CD1c-positive myeloid dendritic cell (primary cell): ENCODE data around the gene APOB.

Experiments used
- DNase-seq: peaks from one replicate; pipeline ENCODE4 v3.0.0-alpha.2; 2016; ENCODE audit errors: extremely low spot score

The APOB gene

DNA sequence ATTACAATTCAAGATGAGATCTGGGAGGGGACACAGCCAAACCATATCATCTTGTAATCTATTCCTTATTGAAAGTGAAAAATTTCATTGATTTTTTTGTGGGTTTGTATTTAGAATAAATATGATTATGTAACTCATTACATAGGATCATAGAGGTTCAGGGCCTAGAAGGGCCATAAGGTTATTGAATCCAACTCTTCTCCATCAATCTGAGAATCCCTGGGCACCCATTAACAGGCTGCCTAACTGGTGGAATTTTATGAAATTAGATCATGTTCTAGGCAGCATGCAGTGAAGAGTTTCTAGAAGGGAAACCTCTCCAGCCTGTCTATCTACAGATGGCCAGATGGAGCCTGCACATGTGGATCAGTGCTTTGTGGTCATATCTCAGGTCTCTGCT, 6.3 kb upstream of the APOB start:
- DNase-seq: no peak

DNA sequence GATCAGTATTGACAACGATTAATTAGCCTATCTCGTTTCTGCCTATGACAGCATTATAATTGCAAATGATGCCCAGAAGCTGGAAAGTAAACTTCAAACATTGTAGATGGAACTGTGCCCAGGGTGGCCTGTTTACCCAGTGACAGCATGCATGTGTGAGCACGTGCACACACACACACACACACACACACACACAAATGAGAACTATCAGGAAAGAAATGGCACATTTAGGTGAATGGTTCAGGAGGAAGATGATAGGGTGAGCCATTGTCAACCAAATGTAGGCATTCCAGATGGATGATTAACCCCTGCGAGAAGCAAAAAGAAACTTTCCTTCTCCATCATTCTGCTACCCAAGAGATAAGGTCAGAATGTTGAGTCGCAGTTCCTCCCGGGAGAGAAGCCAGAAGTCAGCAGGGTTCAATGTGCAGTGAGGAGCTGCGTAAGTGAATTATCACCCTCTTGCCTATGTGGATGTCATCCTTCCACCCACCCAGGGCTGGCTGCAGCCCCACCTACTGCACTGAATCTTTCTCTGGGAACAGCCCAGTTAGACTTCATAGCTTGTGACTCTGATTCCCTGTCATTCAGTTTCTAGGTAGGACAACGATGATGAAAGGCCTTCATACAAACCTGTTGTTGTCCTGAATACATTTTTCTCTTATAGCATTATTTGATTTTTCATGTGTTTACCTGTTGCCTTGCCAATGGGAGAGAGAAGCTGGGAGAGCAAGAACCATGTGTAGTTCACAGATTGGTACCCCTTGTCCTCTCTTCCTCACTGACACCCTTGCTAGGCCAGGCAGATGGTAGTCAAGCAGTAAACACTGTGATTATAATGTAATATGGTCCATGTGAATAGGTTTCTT, 3.5 kb upstream of the APOB start:
- DNase-seq: no peak

DNA sequence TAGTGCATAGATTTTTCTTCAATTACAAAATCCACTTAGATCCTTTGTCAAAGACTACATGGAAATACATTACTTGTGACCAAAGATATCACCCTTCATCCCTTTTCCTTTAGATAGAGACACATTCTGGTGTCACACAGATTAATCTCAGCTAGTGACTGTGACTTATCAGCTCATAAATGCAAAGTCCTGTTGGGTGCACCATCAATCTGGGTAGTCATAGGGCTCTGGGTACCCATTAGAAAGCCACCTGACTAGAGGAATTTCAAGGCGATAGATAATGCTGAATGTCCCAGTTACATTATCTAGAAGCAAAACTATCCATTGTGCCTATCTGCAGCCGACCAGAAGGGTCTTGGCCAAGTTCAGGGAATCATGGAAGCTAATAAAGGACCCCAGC, 2.6 kb upstream of the APOB start:
- no peak for DNase-seq

DNA sequence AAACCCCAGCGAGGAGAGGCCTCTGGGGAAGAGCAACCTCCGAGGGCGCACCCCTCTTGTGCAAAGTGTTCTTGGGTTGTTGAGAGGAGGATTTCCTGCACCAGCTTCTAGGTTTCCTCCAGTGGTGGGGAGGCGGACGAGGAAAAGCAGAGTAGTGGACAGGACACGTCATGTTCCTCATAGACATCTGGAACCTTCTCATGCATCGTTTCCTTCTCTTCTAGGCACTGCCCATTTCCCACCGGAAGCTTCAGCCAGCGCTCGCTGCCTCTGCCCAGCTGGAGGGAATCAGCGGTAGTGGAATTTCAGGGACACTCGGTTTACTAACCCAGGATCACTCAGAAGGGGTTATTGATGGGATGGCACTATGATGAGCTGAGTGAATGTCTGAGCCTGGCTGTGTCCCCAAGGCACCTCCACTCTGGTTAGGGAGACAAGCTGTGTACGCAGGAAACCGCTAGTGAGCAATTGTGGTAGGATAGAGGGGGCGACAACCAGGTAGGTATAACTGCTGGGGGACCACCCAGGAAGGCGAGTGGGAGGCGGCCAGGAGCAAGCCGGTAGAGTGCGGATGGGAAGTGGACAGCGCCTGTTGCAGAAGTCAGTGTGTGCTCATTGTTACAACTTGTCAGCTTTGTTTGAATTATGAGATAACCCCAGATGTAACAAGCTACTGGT, 960 bp upstream of the APOB start:
- no peak for DNase-seq

DNA sequence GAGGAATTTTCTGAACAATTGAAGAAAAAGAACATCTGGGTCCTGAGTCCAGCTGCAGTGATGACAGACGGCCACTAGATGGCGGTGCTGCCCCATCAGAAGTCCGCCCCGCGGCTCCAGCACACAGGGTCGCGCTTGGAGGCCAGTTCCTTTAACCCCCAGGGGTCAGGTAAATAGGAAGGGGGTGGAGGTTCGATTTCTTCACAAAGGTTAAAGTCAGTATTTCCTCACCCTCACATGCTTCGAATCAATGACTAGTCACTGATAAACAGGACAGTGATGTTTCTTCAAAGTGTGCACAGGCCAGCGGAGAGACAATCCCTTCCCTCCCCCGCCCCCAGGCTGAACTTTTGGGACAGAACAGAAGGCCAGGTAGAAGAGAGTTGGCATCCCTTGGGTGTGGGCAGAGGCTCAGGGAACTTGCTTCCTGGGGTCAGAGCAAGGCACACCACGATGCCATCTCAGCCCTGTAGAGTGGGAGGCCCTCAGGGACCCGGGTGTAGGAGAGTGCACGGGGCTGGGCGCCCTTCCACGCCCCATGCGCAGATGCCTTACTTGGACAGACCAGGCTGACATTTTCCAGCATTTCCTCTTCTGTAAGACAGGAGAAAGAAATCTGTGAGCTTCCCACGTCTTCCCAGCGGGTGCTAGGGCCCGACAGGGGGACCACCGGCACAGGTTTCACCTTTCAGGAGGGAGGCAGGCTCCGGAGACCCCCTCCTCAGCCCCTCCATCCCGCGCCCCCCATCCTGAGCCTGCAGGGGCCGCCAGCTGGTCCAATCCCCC, 722 bp downstream of the APOB start:
- peak; percentile 51 for DNase-seq

DNA sequence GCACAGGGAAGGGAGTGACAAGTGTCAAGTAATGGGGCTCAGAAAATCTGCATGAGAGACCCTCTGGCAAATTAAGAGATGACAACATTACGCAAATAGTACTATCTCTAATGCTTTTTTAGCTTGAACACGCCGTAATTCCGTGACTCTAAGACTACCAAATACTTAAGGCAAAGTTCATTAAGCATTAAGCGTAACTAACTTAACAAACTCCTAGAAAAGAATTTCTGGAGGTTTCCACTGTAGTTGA, 1.2 kb downstream of the APOB start:
- no peak for DNase-seq

DNA sequence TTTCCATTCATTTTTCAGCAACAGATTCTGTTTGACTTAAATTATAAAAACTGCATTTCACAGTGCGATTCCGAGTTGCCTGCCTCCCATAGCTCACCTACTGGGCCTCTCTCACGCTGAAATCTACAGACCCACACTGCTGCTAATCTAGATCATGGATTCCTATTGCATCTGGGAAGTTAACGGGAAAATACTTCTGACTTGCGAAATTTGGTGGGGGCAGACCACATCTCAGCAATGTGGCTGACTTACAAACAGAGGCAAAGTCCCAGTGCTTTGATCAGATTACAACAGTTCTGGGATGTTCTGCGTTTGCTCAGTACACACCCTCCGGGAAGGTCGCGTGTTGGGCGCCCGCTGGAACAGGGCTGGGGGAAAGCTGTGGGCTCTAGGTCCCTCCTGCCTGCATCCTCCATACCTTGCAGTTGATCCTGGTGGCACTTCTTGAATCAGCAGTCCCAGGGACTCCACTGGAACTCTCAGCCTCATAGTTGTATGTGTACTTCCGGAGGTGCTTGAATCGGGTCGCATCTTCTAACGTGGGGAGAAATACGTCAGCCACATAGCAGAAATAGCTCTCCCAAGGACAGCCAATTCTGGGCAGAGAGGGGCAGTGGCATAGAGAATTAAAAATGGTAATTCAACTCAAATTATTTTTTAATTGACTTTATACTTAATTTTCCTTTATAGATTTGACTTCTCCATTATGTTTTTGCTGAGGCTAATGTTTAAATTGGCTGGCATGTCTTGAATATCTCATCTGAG, 1.7 kb downstream of the APOB start:
- DNase-seq: no peak

DNA sequence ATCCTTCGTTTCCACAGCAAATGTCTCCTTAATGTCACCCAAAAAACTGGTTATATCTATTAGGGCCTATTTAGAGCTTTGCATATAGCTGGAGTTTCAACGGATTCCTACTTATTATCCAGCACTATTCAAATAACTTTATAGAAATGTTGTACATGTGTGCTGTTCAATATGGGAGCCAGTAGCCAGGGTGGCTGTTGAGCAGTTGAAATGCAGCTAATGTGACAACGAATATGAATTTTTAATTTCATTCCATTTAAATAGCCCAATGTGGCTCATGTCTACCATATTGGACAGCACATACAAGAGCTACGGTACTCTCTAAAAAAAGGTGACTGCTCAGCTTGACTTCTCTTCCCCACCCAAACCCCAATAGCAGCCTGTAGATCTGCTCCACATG, 2.4 kb downstream of the APOB start:
- DNase-seq: no peak

DNA sequence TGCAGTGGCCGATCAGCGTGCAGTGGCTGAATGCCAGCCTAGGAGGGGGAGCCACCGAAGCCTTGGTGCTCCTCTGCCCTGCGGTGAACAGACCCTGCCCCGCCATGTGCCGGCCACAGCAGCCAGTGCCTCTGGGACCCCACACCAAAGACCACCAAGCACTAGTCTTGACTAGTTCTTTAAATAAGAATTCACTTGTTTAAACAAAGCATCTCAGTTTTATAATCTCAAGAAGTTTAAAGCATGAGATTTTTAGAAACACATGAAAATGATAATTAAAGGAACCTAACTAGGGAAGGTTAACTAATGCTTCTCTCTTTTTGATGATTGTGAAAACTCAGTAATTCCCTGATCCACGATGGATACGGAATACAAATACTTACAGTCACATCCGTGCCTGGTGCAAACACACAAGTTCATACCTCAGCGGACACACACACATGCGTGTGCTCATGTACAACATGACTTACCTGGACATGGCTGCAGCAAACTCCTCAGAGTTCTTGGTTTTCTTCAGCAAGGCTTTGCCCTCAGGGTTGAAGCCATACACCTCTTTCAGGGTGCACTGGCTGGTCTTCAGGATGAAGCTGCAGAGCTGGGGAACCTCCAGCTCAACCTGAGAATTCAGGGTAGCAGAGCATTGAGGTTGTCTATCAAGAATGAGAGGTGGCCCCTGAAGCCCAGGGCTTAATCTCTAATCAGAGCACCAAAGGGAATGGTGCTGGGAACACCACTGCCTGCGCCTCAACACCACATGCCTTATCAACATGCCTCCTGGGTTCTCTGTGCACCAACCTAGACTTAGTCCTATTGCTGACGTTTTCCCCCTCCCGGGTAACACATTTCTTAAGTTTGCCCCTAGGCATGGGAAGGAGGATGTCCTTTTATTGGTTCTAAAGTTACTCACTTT, 3.1 kb downstream of the APOB start:
- DNase-seq: no peak

DNA sequence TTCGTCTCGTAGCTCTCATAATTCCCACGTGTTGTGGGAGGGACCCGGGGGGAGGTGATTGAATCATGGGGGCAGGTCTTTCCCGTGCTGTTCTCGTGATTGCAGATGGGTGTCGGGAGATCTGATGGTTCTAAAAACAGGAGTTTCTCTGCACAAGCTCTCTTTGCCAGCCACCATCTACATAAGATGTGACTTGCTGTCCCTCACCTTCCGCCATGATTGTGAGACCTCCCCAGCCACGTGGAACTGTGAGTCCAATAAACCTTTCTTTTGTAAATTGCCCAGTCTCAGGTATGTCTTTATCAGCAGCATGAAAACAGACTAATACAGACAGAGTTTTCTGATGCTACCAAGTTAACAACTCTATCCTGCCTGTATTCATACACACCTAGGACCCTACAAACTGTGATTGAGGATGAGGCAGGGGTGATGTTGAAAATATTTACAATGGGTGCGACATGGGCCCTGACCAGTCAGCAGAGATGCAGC, 3.9 kb downstream of the APOB start:
- no peak for DNase-seq

DNA sequence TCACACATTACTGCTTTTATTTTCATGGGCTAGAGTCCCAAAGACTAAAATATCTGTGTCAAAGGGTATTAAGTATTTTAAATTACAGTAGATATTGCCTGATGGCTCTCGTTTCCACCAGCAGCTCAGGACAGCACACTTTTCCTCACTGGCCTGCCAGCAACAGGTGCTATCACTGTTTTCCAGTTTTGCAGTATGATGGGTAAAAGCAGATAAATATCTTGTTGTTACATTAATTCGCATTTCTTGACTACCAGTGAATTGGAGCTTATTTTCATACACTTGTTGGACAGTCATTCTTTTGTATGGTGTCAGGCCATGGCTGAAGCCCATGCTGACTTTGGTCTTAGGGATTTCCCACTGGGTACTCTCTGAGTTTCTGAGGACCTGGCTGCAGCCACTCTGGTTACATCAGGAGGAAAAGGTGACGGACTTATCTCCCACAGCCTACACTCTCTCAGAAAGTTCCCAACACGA, 4.8 kb downstream of the APOB start:
- no peak for DNase-seq

DNA sequence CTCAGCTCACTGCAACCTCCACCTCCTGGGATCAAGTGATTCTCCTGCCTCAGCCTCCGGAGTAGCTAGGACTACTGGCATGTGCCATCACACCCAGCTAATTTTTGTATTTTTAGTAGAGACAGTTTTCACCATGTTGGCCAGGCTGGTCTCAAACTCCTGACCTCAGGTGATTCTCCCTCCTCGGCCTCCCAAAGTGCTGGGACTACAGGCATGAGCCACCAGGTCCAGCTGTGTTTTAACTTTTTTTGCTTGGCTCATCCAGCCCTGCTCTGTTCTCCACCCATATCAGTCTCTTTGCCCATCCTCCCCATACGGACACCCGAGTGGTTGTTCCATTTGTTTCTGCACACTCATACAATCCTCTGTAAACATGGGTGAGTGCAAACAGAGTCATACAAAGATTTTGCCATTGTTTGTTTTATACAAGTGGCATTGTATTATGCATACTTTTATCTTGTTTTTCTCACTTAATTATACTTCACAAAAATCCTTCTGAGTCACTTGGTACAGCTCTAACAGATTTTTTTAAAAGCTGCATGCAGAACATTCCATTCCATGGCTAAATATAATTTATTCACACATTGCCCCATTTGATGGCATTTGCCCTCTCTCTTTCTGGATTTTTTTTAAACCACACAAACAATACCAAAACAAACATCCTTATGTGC, 5.3 kb downstream of the APOB start:
- DNase-seq: no peak

DNA sequence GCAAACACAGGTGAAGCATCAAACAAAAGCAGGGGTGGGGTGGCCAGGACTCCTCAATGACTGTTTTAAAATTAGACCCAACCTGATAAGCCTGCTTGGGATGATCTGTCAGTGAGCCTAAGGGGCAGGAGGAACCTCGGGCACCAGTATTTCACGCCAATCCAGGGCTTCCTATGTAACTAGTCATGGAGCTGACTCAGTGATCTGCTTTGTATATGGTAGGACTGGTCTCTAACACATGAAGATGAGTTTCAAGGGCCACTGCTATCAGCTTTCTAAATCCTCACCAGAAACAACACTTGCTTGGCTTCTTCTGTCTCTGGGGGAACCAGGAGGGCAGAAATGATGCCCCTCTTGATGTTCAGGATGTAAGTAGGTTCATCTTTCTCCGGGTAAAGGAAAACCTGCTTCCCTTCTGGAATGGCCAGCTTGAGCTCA, 6.2 kb downstream of the APOB start:
- DNase-seq: no peak

DNA sequence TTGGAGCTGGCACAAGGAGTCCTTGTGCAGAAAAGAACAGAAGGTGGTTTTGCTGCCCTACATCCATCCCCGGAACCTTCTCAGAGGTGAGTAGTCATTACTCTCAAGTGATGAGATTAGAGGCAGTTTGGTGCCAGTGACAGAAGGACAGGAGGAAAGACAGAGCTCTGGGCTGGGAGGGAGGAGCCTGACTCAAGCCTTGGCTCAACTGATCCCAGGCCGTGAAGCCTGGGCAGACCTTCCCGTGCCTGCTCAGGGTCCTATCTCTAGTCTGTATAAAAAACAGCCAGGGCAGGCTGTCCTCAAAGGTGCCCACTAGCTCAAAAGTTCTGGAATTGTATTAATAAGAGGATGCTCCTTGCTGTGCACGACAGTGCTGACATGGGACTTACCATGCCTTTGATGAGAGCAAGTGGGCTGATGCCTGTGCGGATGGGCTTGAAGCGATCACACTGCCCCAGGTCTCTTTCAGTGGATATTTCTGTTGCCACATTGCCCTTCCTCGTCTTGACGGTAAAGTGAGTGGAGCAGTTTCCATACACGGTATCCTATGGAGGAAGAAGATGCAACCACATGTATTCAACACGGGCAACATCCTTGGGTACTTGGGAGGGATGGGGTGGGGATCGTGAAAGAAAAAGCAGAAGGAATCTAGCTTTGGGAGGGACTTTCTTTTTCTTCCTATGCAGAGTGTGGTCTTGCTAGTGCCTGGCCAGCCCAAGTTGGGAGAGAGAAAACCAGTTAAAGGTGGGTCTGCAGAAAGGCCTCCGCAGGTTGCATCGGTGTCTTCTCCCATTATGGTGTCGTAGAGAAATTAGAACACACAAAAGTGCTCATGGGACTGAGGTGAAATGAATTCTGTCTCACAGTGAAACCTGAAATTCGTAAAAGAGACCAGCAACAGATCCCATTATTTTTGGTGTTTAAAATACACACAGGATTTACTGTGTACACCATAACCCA, 6.9 kb downstream of the APOB start:
- DNase-seq: no peak

DNA sequence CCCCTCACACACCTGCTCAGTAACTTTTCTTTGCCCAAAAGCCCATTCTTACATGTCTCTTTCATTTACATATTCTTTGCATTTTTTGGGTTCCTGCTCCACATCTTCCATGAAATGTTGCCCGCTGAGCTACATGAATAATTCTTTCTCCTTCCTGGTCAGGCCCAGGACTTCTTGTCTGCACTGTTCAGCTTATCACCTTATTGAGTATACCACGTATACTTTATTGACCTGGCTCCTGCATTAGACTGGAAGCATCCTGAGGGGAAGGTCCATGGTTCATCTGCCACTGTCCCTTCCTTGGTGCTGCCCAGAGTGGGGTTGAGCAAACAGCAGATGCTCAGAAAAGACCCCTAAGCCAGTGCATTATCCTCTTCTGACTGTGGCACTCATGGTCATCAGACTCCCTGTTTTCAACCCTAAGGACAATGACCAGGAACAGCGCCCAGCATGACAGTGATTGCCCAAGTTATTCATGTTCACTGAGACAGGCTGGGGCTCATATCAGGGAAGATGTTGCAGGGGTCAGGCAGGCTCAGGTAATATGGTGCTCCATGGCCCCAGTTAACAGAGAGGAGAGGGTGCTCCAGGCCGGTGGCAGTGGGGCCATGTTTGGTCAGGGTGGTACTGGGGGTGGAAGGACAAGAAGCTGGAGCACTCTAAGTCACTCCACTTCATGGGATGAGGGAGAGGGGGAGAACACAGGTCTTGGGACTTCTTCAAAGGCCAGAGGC, 7.7 kb downstream of the APOB start:
- DNase-seq: no peak

DNA sequence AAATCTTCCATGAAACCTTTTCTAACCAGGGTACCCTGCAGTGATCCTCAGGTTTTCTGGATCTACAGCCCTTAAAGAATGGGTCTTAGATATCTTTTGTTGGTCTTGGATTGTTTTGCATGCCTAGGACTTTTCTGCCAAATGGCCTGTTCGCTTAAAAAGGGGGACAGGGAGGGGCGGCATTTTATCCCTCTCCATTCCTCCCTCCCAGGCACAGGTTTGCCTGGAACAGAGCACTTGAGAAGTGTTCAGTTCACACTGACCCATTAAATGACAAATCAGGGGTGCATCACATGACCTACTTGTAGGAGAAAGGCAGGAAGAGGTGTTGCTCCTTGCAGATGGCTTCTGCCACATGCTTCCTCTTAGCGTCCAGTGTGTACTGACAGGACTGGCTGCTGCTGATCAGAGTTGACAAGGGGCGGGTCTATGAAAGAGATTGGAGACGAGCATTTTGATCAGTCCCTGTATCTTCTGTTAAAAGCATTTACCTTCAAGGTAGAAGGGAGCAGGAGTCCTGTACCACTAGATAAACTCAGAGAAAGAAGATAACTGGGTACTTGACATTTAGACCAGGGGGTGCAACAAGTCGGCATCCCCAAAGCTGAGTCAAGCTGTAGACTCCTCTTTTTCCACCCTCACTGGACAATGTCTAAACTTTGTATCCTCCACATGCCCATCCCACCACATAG, 8.4 kb downstream of the APOB start:
- no peak for DNase-seq

DNA sequence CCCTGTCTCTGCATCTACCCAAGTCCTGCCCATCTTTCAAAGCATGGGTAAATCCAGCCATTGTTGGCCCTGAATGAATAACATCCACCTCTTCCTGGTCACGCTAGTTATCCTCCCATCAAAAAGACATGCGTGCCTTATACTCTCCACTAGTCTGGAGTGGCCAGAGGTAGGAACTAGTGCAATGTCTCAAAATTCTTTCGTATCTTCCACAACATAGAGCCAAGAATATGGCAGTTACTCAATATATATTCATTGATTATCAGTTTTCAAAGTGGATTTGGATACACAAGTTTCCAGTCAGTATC, 8.9 kb downstream of the APOB start:
- no peak for DNase-seq
